Vagina (tissue), 2 donors: ENCODE measurements around the gene WAPL. TPM values are rescaled to one million over a fixed set of nuclear protein-coding genes. Genes with fewer than 3 reads are reported as not detected.
"Not testable (repeated sequence)": the region's sequence is repeated elsewhere in the genome, so short reads cannot be mapped to it uniquely, and the experiment has no call there.

Experiments used
- DNase-seq, 2 donors: peaks; one replicate each; pipeline ENCODE4 v3.0.0-alpha.2; 2017; ENCODE audit errors: extremely low spot score in 2 of 2
- H3K27ac ChIP-seq: fragments of 200-600 bp; sonication (generic); one replicate; pipeline ENCODE4 v1.5.1; 2019
- H3K27me3 ChIP-seq: fragments of 200-600 bp; sonication (generic); one replicate; pipeline ENCODE4 v1.5.1; 2019
- H3K36me3 ChIP-seq, 2 donors: fragments of 200-600 bp; sonication (generic); one replicate each; pipeline ENCODE4 v1.5.1; 2017 to 2019
- H3K4me1 ChIP-seq: fragments of 200-600 bp; sonication (generic); one replicate; pipeline ENCODE4 v1.5.1; 2019
- H3K4me3 ChIP-seq, 2 donors: fragments of 200-600 bp; sonication (generic); 1 replicate in 1 of 2; 2 replicates in 1 of 2; pipeline ENCODE4 v1.5.1; 2016 to 2019
- H3K9me3 ChIP-seq: fragments of 200-600 bp; sonication (generic); one replicate; pipeline ENCODE4 v1.5.1; 2019
- CTCF ChIP-seq, 3 experiments: fragments of 450-650 bp in 2 of 3; fragments of 200-600 bp in 1 of 3; sonication (generic) in 1 of 3; IDR thresholded peaks; one replicate each; pipeline ENCODE4 v1.5.1; 2017 to 2019; ENCODE audit warnings: antibody characterized with exemption in 3 of 3, mild to moderate bottlenecking in 2 of 3, moderate library complexity in 2 of 3
- POLR2A ChIP-seq, 2 donors: fragments of 450-650 bp; IDR thresholded peaks; one replicate each; pipeline ENCODE4 v1.6.1; 2017; ENCODE audit warnings: antibody characterized with exemption in 2 of 2, mild to moderate bottlenecking in 2 of 2, moderate library complexity in 2 of 2
- POLR2AphosphoS5 ChIP-seq, 2 donors: sonication (generic); formaldehyde crosslinking; IDR thresholded peaks; one replicate each; pipeline ENCODE4 v1.9.0; 2017; ENCODE audit warnings: antibody characterized with exemption in 2 of 2, mild to moderate bottlenecking in 2 of 2, low read depth in 1 of 2; ENCODE audit not compliant: insufficient read depth in 1 of 2
- intact Hi-C: fragments of 100-400 bp; cut with DNase I; formaldehyde crosslinking; loops from one replicate; pipeline ENCODE4 v1.15.1; 2023
- total RNA-seq: library from RNA; depleted of rRNA; stranded (reverse); fragments of >200 nt; gene quantifications from one replicate; pipeline ENCODE4 v1.2.3, GENCODE V29; 2016

WAPL gene
- total RNA-seq, 1 donor from 2014 or later: 26.5 TPM

DNA sequence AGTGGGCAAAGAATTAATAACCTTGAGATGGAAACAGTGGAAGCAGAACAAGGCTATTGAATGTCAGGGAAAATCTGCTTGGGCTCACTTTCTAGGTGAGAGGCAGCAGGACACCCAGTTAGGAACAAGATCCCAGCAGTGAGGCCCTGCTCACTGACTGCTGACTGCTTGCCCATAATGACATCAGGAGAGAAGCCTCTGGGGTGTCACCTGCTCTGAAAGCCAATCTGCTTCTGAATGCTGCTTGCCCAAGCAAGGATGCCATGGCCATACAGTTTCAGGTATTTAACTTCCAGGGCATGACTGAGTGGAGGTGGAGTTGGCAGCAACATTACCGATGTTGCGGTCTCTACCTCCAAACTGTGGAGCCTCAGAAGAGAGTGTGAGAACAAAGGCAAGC, 11.7 kb upstream of the WAPL start:
- no peaks in the 10 kb centered on the region for H3K9me3 ChIP-seq
- no peak for DNase-seq
- no peak overlapping the region for H3K27ac ChIP-seq
- H3K36me3 ChIP-seq: no peaks in the 10 kb centered on the region
- H3K4me3 ChIP-seq: no peak overlapping the region
- no peaks in the 10 kb centered on the region for H3K27me3 ChIP-seq
- peaks cover 5% of the 10 kb centered on the region for H3K4me1 ChIP-seq
- TF ChIP-seq POLR2A (IDR thresholded peaks at IDR 0.05): no peak
- no peak for TF ChIP-seq POLR2AphosphoS5 (IDR thresholded peaks at IDR 0.05; ENCODE audit: insufficient read depth in 1 of 2, low read depth in 1 of 2)
- no peak for TF ChIP-seq CTCF (IDR thresholded peaks at IDR 0.05)
- intact Hi-C loops: no loop called here

- H3K4me3 ChIP-seq, H3K27ac ChIP-seq, H3K9me3 ChIP-seq, H3K4me1 ChIP-seq, intact Hi-C loops, DNase-seq, H3K27me3 ChIP-seq, H3K36me3 ChIP-seq: not testable (repeated sequence)
Observed at GRCh38 chr10:86528736-86529135, 7.1 kb upstream of the WAPL start.

DNA sequence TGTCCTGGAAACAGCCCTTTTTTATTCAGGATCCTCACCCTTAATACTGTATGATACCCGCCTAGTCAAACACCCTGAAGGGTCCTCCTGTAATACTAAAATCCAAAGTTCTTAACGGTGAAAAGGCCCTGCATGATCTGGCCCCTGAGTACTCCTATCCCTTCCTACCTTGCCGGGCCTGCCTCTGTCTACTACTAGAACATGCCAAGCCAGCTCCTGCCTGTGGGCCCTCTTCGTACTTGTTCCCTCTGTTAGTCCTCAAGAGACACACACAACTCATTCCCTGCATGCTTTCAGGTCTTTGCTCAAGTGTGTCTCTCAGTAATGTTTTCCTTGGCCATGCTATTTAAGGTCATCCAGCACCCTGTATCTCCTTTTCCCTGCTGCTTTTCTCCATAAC, 5.0 kb upstream of the WAPL start:
- TF ChIP-seq CTCF (IDR thresholded peaks at IDR 0.05) (no peak), POLR2AphosphoS5 (IDR thresholded peaks at IDR 0.05; ENCODE audit: insufficient read depth in 1 of 2, low read depth in 1 of 2) (no peak), POLR2A (IDR thresholded peaks at IDR 0.05) (no peak)
- Histone ChIP-seq H3K9me3 (no peaks in the 10 kb centered on the region), H3K4me3 (no peak overlapping the region), H3K36me3 (no peaks in the 10 kb centered on the region), H3K27ac (no peak overlapping the region), H3K27me3 (no peaks in the 10 kb centered on the region), H3K4me1 (peaks cover 19% of the 10 kb centered on the region)
- intact Hi-C loops: no loop called here
- no peak for DNase-seq

DNA sequence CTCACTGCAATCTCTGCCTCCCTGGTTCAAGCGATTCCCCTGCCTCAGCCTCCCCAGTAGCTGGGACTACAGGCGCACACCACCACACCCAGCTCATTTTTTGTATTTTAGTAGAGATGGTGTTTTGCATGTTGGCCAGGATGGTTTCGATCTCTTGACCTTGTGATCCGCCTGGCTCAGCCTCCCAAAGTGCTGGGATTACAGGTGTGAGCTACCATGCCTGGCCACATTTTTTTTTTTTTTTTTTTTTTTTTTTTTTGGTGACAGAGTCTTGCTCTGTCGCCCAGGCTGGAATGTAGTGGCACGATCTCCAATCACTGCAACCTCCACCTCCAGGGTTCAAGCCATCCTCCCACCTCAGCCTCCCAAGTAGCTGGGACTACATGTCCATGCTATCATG, 4.1 kb upstream of the WAPL start:
- H3K36me3 ChIP-seq, H3K9me3 ChIP-seq, H3K27me3 ChIP-seq, H3K27ac ChIP-seq, DNase-seq, H3K4me3 ChIP-seq, intact Hi-C loops: not testable (repeated sequence)
- peaks cover 21% of the 10 kb centered on the region for H3K4me1 ChIP-seq

DNA sequence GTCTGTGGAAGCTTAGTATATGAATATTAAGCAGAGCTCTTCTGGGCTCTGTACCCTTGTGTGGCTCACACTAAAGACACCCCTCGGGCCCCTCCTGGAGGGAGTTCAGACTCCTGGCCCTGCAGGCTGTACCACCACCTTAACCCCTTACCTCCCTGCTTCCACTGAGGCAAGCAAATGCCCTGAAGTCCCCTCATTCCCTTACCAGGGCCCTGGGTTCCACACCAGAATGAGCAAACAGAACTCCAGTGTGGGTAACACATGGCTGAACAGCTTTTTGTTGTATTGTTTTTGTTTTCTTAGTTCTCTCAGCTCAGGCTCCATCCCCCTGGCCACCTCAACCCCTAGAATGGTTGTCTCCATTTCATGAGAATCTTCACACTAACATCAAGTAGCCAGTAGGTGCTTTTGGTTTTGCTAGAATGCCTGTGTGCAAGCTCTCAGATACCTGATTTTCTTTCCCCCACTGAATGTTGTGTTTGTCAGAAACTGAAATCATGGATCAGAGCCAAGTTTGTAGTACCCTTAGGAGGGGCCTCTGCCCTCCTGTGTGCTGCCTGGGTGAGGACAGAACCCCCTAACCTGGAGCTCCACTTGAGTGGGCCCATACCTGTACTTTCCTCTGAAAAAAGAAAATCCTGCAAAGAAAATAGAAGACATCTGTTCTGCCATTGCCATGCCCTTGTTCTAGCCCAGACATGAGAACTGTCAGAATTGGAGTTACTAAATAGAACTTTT, 2.8 kb upstream of the WAPL start:
- H3K4me1 ChIP-seq: peaks cover 35% of the 10 kb centered on the region
- intact Hi-C loops: no loop called here

More for the DNA sequence above, 2.8 kb upstream of the WAPL start:
- TF ChIP-seq CTCF (IDR thresholded peaks at IDR 0.05) (no peak), POLR2A (IDR thresholded peaks at IDR 0.05) (no peak), POLR2AphosphoS5 (IDR thresholded peaks at IDR 0.05; ENCODE audit: insufficient read depth in 1 of 2, low read depth in 1 of 2) (no peak)
- Histone ChIP-seq H3K9me3 (no peaks in the 10 kb centered on the region), H3K27ac (no peak overlapping the region), H3K36me3 (no peaks in the 10 kb centered on the region), H3K4me3 (no peak overlapping the region), H3K27me3 (no peaks in the 10 kb centered on the region)
- DNase-seq: no peak
